Bronchial epithelial cell (primary cell): ENCODE measurements around the gene ZNF491. TPM values are rescaled to one million over a fixed set of nuclear protein-coding genes. Genes with fewer than 3 reads are reported as not detected.
"Not testable (repeated sequence)": the region's sequence is repeated elsewhere in the genome, so short reads cannot be mapped to it uniquely, and the experiment has no call there.

Source experiments
- DNase-seq: peaks from one replicate; pipeline ENCODE4 v3.0.0-alpha.2; 2010; ENCODE audit warnings: low read depth
- FAIRE-seq: peaks from 2 replicates; lab custom pipeline; 2011; peaks lifted over from hg19 to GRCh38; lab: Jason Lieb, UNC
- H3K27me3 ChIP-seq: 2 replicates; pipeline ENCODE4 v1.5.1; 2011; ENCODE audit warnings: low read length; ENCODE audit not compliant: control insufficient read depth, insufficient read depth
- H3K36me3 ChIP-seq: 2 replicates; pipeline ENCODE4 v1.5.1; 2011; ENCODE audit warnings: low read length; ENCODE audit not compliant: control insufficient read depth, insufficient read depth
- H3K4me3 ChIP-seq: 2 replicates; pipeline ENCODE4 v1.5.1; 2011; ENCODE audit warnings: mild to moderate bottlenecking, low read depth, low read length, control low read depth
- CTCF ChIP-seq: IDR thresholded peaks from 2 replicates; pipeline ENCODE4 v1.5.1; 2011; ENCODE audit warnings: mild to moderate bottlenecking, moderate library complexity, low read length, control low read depth, inconsistent platforms; ENCODE audit not compliant: insufficient read depth, severe bottlenecking
- total RNA-seq: library from RNA; depleted of rRNA; stranded (reverse); fragments of >200 nt; gene quantifications from 2 replicates; pipeline ENCODE4 v1.2.1, GENCODE V29; 2014

Gene ZNF491
- total RNA-seq, 1 donor from 2014 or later, result 0.26 TPM

DNA sequence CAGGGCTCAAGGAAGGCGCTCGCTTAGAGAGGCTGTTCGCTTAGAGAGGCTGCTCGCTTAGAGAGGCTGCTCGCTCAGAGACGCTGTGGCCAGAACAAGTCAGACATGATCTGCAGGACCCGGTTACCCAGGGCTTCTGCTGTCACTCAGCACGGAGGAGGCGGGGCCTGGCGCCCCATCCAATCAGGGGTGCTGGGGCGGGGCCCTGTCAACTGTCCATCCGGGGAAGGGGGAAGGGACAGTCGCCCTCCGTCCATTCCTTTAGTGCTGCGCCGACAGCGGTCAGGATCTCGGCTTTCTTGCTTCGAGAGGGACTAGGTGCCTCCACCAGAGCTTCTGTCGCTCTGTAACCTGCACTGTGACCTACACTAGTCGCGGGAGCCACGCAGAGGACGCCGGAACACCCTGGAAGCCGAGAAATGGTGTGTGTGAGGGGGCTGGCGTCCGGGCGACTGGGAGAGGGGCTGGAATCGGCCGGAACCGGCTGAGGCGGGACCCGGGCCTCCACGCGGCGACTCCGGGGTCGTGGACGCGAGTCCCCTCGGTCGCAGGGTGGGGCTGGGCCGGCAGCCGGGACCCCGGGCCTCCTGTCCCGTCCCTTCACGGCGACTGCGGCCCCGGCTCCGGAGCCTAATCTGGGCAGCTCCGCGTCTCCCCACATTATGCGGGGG, 15.8 kb downstream of the ZNF491 start, which contains the start of gene ZNF440:
TSS of gene ZNF440 (plus strand) at position 245 of the 671 bp plus-strand sequence. CDS start at position 420, 175 bp downstream.
- H3K36me3 ChIP-seq, result peaks cover 1% of the 10 kb centered on the region
- peak; percentile 87 for DNase-seq
- no peaks in the 10 kb centered on the region for H3K27me3 ChIP-seq
- TF ChIP-seq CTCF, result no peak
- H3K4me3 ChIP-seq, result peak within 1 kb of the TSS; percentile 96
- FAIRE-seq, result no peak

DNA sequence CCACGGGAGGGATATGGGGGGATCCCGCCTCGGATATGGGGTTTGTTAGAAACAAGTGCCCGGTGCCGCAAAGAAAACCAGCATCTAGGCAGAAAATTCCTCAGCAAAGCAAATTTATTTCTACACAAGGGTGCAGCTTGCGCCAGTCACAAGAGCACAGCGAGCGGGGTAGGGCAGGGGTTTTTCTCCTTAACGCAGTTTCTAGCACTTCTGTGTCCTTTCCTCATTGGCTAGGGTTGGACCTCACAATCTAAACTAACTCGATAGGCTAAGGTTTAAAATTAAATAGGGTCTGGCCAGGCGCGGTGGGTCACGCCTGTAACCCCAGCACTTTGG, 16.3 kb downstream of the ZNF491 start:
- DNase-seq, result peak; percentile 56

DNA sequence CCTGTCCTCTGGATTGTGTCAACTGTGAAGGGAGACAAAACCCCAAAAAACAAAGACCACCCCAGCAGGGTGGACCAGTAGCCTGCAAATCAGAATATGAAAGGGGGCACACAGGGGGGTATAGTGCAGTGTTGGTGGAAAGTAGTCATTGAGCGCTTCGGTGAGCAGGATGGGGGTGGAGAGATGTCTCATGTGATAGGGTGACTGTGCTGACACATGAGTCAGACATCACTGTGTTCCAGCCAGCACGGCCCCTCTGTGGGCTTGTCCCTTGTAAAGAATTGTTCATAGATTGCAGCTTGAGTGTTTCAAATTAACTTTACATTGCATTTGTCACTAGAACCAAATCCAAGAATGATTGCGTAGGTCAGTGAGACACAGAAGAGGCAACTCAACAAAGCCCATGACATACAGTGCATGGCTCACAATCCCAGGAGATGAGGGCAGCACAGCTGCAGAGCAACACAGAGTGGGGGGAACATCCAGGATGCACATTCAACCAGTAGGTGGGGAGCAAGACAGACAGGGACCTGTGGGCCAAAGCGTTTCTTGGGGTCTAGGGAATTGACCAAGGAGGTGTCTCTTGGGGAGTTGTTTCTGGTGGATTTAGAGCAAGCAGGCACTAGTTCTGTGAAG, 23.3 kb downstream of the ZNF491 start:
- TF ChIP-seq CTCF, result no peak
- FAIRE-seq (peak; percentile 66), DNase-seq (peak; percentile 21)
- H3K4me3 ChIP-seq, result no peak overlapping the region
- peaks cover 5% of the 10 kb centered on the region for H3K36me3 ChIP-seq
- no peaks in the 10 kb centered on the region for H3K27me3 ChIP-seq

More for the DNA sequence above, 16.3 kb downstream of the ZNF491 start:
- FAIRE-seq, result no peak
- TF ChIP-seq CTCF, result no peak
- Histone ChIP-seq H3K4me3 (peak overlapping the region; percentile 96), H3K27me3 (no peaks in the 10 kb centered on the region), H3K36me3 (peaks cover 1% of the 10 kb centered on the region)

DNA sequence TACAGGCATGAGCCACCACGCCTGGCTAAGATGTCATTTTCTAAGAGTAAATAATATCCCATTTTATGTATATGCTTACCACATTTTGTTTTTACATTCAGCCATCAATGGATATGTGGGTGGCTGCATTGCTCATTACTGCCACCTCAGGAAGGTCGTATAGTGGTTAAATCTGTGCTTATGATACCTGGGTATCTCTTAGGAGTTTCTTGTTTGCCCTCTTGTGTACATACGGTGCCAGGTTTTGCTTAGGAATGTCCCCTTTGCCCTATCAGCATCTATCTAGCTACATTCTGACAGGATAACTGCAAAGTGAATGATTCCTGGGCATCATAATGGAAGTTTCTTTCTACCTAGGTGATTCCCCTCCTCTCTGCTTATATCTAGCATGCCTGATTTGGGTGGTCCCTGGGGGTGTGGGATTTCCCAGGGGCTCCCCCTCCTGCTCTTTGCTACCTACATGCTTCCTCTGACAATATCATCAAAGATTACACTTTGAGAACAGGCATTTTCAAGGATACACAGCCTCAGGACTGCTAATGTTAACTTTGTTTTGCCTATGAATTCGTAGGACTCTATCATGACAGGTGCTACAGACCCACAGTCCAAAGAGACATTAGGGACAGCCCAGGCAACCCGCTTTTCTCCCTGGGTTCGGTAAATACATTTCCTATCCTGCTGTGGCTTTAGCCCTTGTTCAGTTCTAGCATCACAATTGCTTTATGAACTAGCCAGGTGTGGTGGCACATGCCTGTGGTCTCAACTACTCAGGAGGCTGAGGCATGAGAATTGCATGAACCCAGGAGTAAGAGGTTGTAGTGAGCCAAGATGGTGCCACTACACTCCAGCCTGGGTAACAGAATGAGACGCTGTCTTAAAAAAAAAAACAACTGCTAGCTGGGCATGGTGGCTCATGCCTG, 30.9 kb downstream of the ZNF491 start:
- not testable (repeated sequence) for H3K27me3 ChIP-seq, FAIRE-seq, H3K4me3 ChIP-seq, DNase-seq
- H3K36me3 ChIP-seq, result peaks cover 11% of the 10 kb centered on the region

DNA sequence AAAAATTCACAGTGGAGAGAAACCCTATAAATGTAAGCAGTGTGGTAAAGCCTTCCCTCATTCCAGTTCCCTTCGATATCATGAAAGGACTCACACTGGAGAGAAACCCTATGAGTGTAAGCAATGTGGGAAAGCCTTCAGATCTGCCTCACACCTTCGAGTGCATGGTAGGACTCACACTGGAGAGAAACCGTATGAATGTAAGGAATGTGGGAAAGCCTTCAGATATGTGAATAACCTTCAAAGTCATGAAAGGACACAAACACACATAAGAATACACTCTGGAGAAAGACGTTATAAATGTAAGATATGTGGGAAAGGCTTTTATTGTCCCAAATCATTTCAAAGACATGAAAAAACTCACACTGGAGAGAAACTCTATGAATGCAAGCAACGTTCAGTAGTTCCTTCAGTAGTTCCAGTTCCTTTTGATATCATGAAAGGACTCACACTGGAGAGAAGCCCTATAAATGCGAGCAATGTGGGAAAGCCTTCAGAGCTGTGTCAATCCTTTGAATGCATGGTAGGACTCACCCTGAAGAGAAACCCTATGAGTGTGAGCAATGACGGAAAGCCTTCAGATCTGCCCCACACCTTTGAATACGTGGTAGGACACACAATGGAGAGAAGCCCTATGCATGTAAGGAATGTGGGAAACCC, 34.1 kb downstream of the ZNF491 start:
- peaks cover 11% of the 10 kb centered on the region for H3K36me3 ChIP-seq
- no peak for FAIRE-seq

More for the DNA sequence above, 34.1 kb downstream of the ZNF491 start:
- TF ChIP-seq CTCF, result no peak
- H3K4me3 ChIP-seq, result no peak overlapping the region
- no peaks in the 10 kb centered on the region for H3K27me3 ChIP-seq
- no peak for DNase-seq
